Right atrium auricular region (tissue), 2 donors: ENCODE measurements around the gene HBS1L. TPM values are rescaled to one million over a fixed set of nuclear protein-coding genes. Genes with fewer than 3 reads are reported as not detected.

ENCODE experiments used
- DNase-seq: peaks from one replicate; pipeline ENCODE4 v3.0.0-alpha.2; 2019; ENCODE audit warnings: low spot score
- H3K27ac ChIP-seq, 2 donors: fragments of 200-600 bp; sonication (generic); 1 replicate in 1 of 2; 2 replicates in 1 of 2; pipeline ENCODE4 v1.5.1; 2016 to 2019
- H3K27me3 ChIP-seq, 2 donors: fragments of 200-600 bp; sonication (generic); one replicate each; pipeline versions ENCODE4 v1.5.1 to v1.6.0; 2017 to 2019
- H3K36me3 ChIP-seq: fragments of 200-600 bp; sonication (generic); one replicate; pipeline ENCODE4 v1.5.1; 2016
- H3K4me1 ChIP-seq, 2 donors: fragments of 200-600 bp; sonication (generic); one replicate each; pipeline versions ENCODE4 v1.5.1 to v1.6.0; 2017 to 2019
- H3K4me3 ChIP-seq, 2 donors: fragments of 200-600 bp; sonication (generic); 1 replicate in 1 of 2; 2 replicates in 1 of 2; pipeline ENCODE4 v1.5.1; 2017 to 2019; ENCODE audit warnings: mild to moderate bottlenecking in 1 of 2, moderate library complexity in 1 of 2
- H3K9me3 ChIP-seq, 2 donors: fragments of 200-600 bp; sonication (generic); one replicate each; pipeline ENCODE4 v1.5.1; 2019
- CTCF ChIP-seq, 2 donors: fragments of 200-600 bp; sonication (generic); IDR thresholded peaks; one replicate each; pipeline ENCODE4 v1.5.1; 2019; ENCODE audit warnings: antibody characterized with exemption in 2 of 2
- total RNA-seq, 2 donors: library from RNA; depleted of rRNA; stranded (reverse); fragments of >200 nt; gene quantifications; one replicate each; pipeline ENCODE4 v1.1.0, GENCODE V29; 2016

The HBS1L gene
- 10 to 100 TPM; 42.9 to 60.4 TPM for total RNA-seq

GRCh38 chr6:135054569-135055498 lies at the start of gene HBS1L:
HBS1L (minus strand) TSS chr6:135054822; CDS start chr6:135054691, 131 bp downstream.
- no peak for TF ChIP-seq CTCF (IDR thresholded peaks at IDR 0.05)
- H3K27me3 ChIP-seq, result no peaks in the 10 kb centered on the region
- peak within 1 kb of the TSS; percentile 78 to 90 for H3K27ac ChIP-seq
- peak within 1 kb of the TSS; percentile 89 to 94 for H3K4me3 ChIP-seq
- peaks cover 0 to 23% of the 10 kb centered on the region in 2 donors for H3K4me1 ChIP-seq
- peak; percentile 94 for DNase-seq
- H3K36me3 ChIP-seq, result peaks cover 3% of the 10 kb centered on the region
- H3K9me3 ChIP-seq, result no peaks in the 10 kb centered on the region

- no peak for TF ChIP-seq CTCF (IDR thresholded peaks at IDR 0.05)
- H3K4me3 ChIP-seq, result no peak overlapping the region
- H3K27me3 ChIP-seq, result no peaks in the 10 kb centered on the region
Measured at GRCh38 chr6:135104199-135104598, 49.6 kb upstream of the HBS1L start.

GRCh38 chr6:135102191-135102590 lies 47.6 kb upstream of the HBS1L start:
- no peak overlapping the region for H3K4me3 ChIP-seq
- no peak for DNase-seq
- H3K36me3 ChIP-seq, result no peaks in the 10 kb centered on the region
- no peaks in the 10 kb centered on the region for H3K27me3 ChIP-seq
- no peak for TF ChIP-seq CTCF (IDR thresholded peaks at IDR 0.05)
- no peaks in the 10 kb centered on the region for H3K9me3 ChIP-seq
- H3K4me1 ChIP-seq, result no peaks in the 10 kb centered on the region
- H3K27ac ChIP-seq, result no peak overlapping the region

More at GRCh38 chr6:135104199-135104598, 49.6 kb upstream of the HBS1L start:
- H3K27ac ChIP-seq, result no peak overlapping the region
- H3K4me1 ChIP-seq, result no peaks in the 10 kb centered on the region
- no peak for DNase-seq
- H3K36me3 ChIP-seq, result no peaks in the 10 kb centered on the region
- H3K9me3 ChIP-seq, result no peaks in the 10 kb centered on the region

- no peaks in the 10 kb centered on the region for H3K4me1 ChIP-seq
- no peak for TF ChIP-seq CTCF (IDR thresholded peaks at IDR 0.05)
- no peak overlapping the region for H3K27ac ChIP-seq
Measured at GRCh38 chr6:135097172-135097571, 42.5 kb upstream of the HBS1L start.

GRCh38 chr6:135096403-135097130 lies 41.9 kb upstream of the HBS1L start:
- no peak for TF ChIP-seq CTCF (IDR thresholded peaks at IDR 0.05)

More at GRCh38 chr6:135097172-135097571, 42.5 kb upstream of the HBS1L start:
- Histone ChIP-seq H3K4me3 (no peak overlapping the region), H3K27me3 (no peaks in the 10 kb centered on the region), H3K36me3 (no peaks in the 10 kb centered on the region), H3K9me3 (no peaks in the 10 kb centered on the region)
- DNase-seq, result no peak

More at GRCh38 chr6:135096403-135097130, 41.9 kb upstream of the HBS1L start:
- H3K9me3 ChIP-seq, result no peaks in the 10 kb centered on the region
- H3K4me3 ChIP-seq, result no peak overlapping the region
- DNase-seq, result no peak
- H3K4me1 ChIP-seq, result no peaks in the 10 kb centered on the region
- no peaks in the 10 kb centered on the region for H3K36me3 ChIP-seq
- H3K27ac ChIP-seq, result no peak overlapping the region
- H3K27me3 ChIP-seq, result no peaks in the 10 kb centered on the region
